KMS-11 (cell line): Measurements from ENCODE around the gene SRSF11.

Source experiments
- H2AFZ ChIP-seq: fragments of 200-600 bp; sonication (generic); 2 replicates; pipeline ENCODE4 v1.6.1; 2016; ENCODE audit warnings: antibody characterized with exemption, mixed run types, low read depth
- H3K27ac ChIP-seq: fragments of 200-600 bp; sonication (generic); 2 replicates; pipeline ENCODE4 v1.6.1; 2016; ENCODE audit warnings: mild to moderate bottlenecking, mixed run types
- H3K27me3 ChIP-seq: fragments of 200-600 bp; sonication (generic); 2 replicates; pipeline ENCODE4 v1.6.1; 2017; ENCODE audit warnings: mild to moderate bottlenecking, low read depth, mixed run types, moderate library complexity; ENCODE audit not compliant: insufficient read depth
- H3K36me3 ChIP-seq: fragments of 200-600 bp; sonication (generic); 2 replicates; pipeline ENCODE4 v1.6.1; 2017; ENCODE audit warnings: mild to moderate bottlenecking, mixed run types; ENCODE audit not compliant: insufficient read depth
- H3K4me1 ChIP-seq: fragments of 200-600 bp; sonication (generic); 2 replicates; pipeline ENCODE4 v1.6.1; 2016; ENCODE audit warnings: mild to moderate bottlenecking, low read depth, mixed run types; ENCODE audit not compliant: poor library complexity, severe bottlenecking
- H3K4me2 ChIP-seq: fragments of 200-600 bp; sonication (generic); 2 replicates; pipeline ENCODE4 v1.7.0; 2016; ENCODE audit warnings: mild to moderate bottlenecking, mixed run types
- H3K4me3 ChIP-seq: fragments of 200-600 bp; sonication (generic); IDR thresholded peaks from 2 replicates; pipeline ENCODE4 v1.6.1; 2017; ENCODE audit warnings: low read depth, low read length, mixed read lengths; ENCODE audit not compliant: insufficient read depth
- H3K79me2 ChIP-seq: fragments of 200-600 bp; sonication (generic); 2 replicates; pipeline ENCODE4 v1.6.1; 2016; ENCODE audit warnings: low read depth, mixed run types; ENCODE audit not compliant: insufficient read depth
- H3K9ac ChIP-seq: fragments of 200-600 bp; sonication (generic); 2 replicates; pipeline ENCODE4 v1.6.1; 2016; ENCODE audit warnings: mild to moderate bottlenecking, mixed run types
- H4K20me1 ChIP-seq: fragments of 200-600 bp; sonication (generic); 2 replicates; pipeline ENCODE4 v1.6.1; 2016; ENCODE audit warnings: mild to moderate bottlenecking, mixed run types; ENCODE audit not compliant: insufficient read depth
- CTCF ChIP-seq: fragments of 200-600 bp; sonication (generic); conservative IDR thresholded peaks from 2 replicates; pipeline ENCODE4 v1.6.1; 2017; ENCODE audit warnings: low read depth, mild to moderate bottlenecking, antibody characterized with exemption, low read length, moderate library complexity, mixed read lengths

The SRSF11 gene

GRCh38 chr1:70211541-70211940, 9.6 kb upstream of the SRSF11 start:
- H4K20me1 ChIP-seq = no peaks in the 10 kb centered on the region; the same call in 1 of the 2 replicates
- H3K27ac ChIP-seq = no peak overlapping the region
- no peaks in the 10 kb centered on the region for H3K36me3 ChIP-seq
- H3K4me2 ChIP-seq = peak overlapping the region; percentile 63; the same call in 1 of the 2 replicates
- H2AFZ ChIP-seq = no peak overlapping the region
- H3K4me1 ChIP-seq = peaks cover 43% of the 10 kb centered on the region
- TF ChIP-seq CTCF = no peak
- peaks cover 86% of the 10 kb centered on the region for H3K79me2 ChIP-seq
- H3K9ac ChIP-seq = no peak overlapping the region
- no peak overlapping the region for H3K4me3 ChIP-seq
- H3K27me3 ChIP-seq = no peaks in the 10 kb centered on the region

- TF ChIP-seq CTCF = no peak
- no peaks in the 10 kb centered on the region for H3K36me3 ChIP-seq
- no peaks in the 10 kb centered on the region for H4K20me1 ChIP-seq
- no peak overlapping the region for H3K9ac ChIP-seq
- no peaks in the 10 kb centered on the region for H3K27me3 ChIP-seq
- H3K4me1 ChIP-seq = peaks cover 29% of the 10 kb centered on the region
- H3K4me3 ChIP-seq = no peak overlapping the region
- no peak overlapping the region for H3K4me2 ChIP-seq
- H3K27ac ChIP-seq = no peak overlapping the region
- H2AFZ ChIP-seq = no peak overlapping the region
- peaks cover 54% of the 10 kb centered on the region for H3K79me2 ChIP-seq
Observed at GRCh38 chr1:70220015-70220414, 1.2 kb upstream of the SRSF11 start.

GRCh38 chr1:70220517-70221237, 503 bp upstream of the SRSF11 start:
- H3K4me2 ChIP-seq = peak overlapping the region; percentile 68
- H3K4me3 ChIP-seq = no peak overlapping the region
- peaks cover 35% of the 10 kb centered on the region for H3K4me1 ChIP-seq
- H3K9ac ChIP-seq = peak overlapping the region; percentile 97; the same call in 1 of the 2 replicates
- TF ChIP-seq CTCF = no peak
- no peaks in the 10 kb centered on the region for H3K36me3 ChIP-seq
- H3K27ac ChIP-seq = peak overlapping the region; percentile 98; the same call in 1 of the 2 replicates
- no peaks in the 10 kb centered on the region for H4K20me1 ChIP-seq
- peak overlapping the region; percentile 50 for H2AFZ ChIP-seq
- H3K27me3 ChIP-seq = no peaks in the 10 kb centered on the region
- H3K79me2 ChIP-seq = peaks cover 55% of the 10 kb centered on the region

- H3K79me2 ChIP-seq = peaks cover 61% of the 10 kb centered on the region
- peaks cover 56% of the 10 kb centered on the region for H3K4me1 ChIP-seq
- H4K20me1 ChIP-seq = no peaks in the 10 kb centered on the region
- H3K36me3 ChIP-seq = no peaks in the 10 kb centered on the region
- H3K4me3 ChIP-seq = no peak overlapping the region
- no peak overlapping the region for H2AFZ ChIP-seq
- H3K4me2 ChIP-seq = peak overlapping the region; percentile 59
- H3K27me3 ChIP-seq = no peaks in the 10 kb centered on the region
- H3K27ac ChIP-seq = peak overlapping the region; percentile 98; the same call in 1 of the 2 replicates
- no peak for TF ChIP-seq CTCF
- peak overlapping the region; percentile 97; the same call in 1 of the 2 replicates for H3K9ac ChIP-seq
Observed at GRCh38 chr1:70222716-70223235, 1.6 kb downstream of the SRSF11 start.
